Inflammatory macrophage (primary cell): ENCODE results near the gene PTPRG.
"Not testable (repeated sequence)": the region's sequence is repeated elsewhere in the genome, so short reads cannot be mapped to it uniquely, and the experiment has no call there.

Experiments used
- DNase-seq, 2 donors: peaks; one replicate each; pipeline ENCODE4 v3.0.0-alpha.2; 2020 to 2022

PTPRG gene

DNA sequence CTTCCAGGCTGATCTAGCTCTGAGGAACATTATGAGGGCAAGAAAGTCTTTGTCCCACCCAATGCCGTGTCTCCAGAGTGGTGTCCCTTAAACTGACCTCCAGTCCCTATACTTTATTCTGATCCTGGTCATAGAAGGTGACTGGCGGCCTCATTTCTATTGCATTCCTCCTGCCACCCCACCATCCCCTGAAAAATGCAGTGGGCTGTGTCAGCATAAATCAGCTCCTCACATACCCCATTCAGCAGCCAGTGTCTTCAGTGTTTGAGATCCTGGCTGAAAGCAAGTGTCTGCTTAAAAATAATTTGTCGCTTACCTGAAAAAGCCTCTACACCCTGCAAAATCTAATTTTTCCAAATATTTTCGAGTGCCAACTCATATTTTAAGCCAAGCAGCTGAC is 465.9 kb downstream of the PTPRG start:
- no peak for DNase-seq

DNA sequence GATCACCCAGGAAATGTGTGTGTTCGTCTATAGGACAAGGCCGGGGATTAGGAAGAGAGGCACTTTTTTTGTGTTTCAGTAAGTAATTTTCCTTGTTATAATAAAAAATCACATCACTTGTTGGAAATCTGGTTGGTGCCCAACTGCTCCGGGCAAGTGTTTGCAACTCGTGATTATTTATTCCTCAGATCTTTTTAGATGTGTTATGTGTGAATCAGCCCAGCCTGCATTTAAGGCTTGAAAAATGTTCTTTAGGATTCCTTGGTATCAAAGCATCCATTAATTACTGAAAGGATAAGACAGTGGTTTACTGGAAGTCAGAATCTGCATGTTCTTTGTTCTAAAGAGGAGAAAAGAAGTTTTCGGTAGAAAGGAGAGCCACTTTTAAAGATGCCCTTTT is 466.4 kb downstream of the PTPRG start:
- DNase-seq, result no peak

DNA sequence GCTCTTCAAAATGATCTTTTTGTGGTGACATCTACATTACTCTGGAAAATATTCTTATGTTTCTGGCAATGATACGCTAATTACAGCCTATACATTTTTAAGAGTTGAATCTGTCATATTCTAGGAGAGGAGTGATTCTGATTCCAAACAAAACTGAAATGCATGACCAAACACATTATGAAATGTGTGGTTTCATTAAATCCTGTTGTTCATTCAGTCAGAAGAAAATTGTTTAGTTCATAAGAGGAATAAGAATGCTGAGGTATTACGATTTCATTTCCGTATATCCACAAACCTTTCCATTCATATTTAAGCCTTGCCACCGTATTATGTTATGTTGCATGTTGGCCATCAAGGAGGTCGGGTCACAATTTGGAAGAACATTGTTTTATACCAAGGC is 466.9 kb downstream of the PTPRG start:
- no peak for DNase-seq

DNA sequence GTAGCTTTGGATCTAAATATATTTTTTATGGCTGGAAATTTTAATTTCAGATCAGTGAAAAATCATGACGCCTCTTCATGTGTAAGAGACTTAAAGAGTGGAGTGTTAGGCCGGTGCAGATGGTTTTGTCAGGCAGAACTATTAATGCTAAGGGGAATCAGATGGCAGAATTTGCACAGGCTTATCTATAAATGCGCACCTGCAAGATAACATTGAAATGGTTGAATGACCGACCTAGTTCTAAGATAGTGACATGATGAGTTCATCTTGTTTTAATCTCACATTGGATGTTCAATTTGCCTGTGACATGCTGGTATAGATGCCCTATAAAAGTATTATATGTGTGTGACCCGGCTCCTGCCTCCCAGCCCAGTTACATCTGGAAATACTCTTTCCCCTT is 471.4 kb downstream of the PTPRG start:
- DNase-seq, result no peak

DNA sequence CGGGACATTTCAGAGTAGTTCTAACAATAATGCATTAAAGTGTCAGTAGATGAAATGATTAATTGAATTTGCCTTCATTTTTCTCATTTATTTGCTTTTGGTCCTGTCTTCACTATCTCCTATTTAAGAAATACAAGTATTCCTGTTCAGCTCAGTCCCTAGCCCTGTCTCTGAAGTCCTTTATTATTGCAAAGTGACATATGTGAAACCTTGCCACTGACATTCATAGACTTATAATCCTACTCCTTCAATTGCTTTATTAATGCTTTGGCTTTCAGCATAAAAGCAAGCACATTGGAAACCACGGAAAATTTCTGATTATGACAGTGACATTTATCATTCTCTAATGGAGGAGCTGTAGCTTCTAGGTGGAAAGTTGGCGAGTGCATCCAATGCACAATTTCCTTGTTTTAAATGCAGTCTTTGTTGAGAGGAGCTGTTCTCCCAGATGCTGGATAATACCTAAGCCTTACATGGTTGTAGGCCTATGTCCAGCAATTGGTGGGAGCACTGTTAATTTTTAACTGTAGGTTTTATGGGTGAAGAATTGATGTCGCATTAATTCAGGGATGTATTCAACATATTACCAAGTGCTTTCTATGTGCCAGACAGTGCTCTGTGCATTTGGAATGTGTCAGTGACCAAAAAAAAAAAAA is 474.2 kb downstream of the PTPRG start:
- DNase-seq, result no peak

DNA sequence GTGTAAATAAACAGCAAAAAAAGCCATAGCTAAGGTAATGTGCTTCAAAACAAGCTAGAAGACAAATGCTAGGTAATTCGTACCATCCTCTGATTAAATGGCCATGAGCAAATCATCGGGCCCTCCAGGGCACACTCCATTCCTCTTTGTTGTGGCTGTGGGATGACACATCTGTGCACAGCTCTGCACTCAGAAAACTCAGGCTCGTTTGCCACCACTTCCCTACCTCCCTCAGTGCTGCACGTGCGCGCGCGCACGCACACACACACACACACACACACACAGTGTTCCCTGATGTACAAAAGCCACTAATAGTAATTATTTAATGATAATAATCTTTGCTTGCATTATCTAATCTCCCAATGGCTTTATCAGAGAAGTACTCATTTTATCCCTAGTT is 475.4 kb downstream of the PTPRG start:
- DNase-seq, result no peak

DNA sequence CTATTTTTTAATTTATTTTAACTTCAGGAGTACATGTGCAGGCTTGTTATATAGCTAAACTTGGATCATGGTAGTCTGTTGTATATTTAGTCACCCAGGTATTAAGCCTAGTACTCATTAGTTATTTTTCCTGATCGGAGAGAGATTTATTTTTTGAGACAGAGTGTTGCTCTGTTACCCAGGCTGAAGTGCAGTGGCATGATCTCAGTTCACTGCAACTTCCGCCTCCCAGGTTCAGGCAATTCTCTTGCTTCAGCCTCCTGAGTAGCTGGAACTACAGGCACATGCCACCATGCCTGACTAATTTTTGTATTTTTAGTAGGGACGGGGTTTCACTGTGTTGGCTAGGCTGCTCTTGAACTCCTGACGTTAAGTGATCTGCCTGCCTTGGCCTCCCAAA is 477.4 kb downstream of the PTPRG start:
- not testable (repeated sequence) for DNase-seq

DNA sequence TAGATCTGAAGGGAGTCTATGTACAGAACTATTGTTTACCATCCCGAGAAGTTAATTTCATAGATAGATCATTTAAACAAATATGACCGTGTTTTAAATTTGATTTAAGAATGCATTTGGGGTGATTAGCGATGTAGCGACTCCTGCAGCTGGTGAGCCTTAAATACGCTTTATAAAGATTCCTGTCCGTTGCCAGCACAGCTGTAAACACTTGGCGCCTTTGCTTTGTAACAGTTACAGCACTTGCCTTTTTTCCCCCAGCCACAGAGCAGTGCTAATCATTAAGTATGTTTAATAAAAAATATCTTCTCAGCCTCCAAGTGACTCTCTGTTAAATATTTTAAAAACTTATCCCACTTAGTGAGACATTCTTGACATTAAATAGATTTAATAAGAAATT is 478.2 kb downstream of the PTPRG start:
- DNase-seq, result no peak

DNA sequence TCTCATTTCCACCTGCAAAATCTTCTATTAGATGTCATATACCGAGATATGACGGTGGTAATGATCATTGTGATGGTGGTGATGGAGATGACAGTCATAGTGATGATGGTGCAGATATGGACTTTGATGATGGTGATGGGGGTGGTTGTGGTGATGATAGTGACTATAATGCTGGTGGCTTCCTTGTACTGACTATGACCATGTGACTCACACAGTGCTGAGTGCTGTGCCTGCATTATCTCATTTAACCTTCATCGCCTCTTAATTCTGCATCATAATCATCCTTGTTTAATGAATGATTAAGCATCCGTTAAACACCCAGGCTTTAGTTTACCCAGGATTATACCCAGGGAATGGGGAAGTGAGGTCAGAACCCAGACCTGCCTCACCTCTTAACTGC is 480.3 kb downstream of the PTPRG start:
- DNase-seq, result no peak

DNA sequence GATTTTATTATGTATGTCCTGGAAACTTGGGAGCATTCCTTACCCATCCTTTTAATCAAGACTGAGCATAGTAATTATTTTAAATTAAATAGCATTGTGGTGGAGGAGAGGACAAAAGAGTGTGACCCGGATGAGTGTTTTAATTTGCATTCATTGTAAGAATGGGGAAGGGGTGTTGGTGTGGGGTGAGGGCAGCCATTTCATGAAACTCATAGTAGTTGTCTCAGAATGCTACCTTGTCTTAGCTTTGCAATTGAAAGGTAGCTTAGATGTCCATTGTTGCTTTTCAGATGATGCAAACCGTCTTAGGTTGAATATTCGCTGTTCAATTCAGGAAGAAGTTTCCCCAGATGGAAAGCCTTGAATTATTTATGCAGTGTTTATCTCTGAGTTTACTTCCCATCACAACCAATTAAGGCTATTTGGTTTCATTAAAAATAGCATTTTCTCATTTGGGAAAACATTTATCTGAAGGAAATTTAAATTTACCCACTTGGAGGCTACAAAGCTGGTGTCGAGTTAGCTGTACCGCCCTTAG is 483.6 kb downstream of the PTPRG start:
- DNase-seq, result no peak

DNA sequence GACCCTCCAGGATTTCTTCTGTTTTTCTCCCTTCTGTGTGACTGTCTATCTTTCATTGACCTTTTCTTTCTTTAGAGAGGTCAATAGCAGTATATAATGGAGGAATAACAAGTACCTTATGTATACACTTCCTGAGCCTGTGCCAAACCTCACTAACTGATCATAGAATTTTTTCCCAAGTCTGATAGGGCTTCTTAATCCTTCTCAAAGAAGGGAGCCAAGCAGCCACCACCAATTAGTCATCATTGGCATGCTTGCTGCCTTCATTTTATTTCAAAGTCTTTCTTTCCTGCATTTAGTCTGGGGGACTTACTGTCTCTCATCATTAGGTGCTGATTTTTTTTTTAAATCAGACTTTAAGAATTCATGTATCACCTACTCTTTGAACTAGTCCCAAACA is 485.0 kb downstream of the PTPRG start:
- DNase-seq, result no peak

DNA sequence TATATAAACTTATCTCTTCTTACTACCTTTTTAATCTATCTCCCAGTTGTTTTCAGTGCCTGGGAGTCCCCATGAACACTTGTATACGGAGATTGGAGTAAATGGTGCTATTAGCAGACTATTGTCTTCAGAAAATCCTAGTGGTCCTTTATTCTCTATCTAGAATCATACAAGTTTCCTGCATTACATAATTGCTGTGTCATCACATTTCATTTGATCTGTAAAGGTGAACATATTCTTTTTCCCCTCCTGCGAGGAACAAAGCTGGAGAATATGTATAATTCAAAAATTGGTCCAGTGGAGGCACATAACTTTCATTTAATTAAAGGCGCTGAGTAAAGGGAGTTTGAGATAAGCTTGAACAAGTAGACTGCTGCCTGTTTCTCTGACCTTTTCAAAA is 487.2 kb downstream of the PTPRG start:
- DNase-seq, result no peak

DNA sequence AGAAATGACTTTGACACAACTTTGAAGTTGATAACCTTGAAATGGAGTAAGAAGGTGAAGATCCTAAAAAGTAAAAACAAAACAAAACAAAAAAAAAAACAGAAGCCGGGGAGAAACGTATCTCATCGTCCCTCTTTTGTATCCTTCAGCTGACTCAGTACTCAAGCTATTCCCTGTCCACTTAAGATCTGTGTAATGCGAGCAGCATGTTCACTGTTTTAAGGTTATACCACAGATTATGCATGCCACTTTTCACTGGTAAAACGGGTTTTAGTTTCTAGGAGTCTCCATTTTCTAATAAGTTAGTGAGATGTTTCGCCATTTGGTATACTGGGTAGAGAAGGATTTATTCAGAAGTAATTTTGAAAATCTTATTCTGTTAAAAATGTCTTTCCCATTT is 487.7 kb downstream of the PTPRG start:
- DNase-seq, result no peak

DNA sequence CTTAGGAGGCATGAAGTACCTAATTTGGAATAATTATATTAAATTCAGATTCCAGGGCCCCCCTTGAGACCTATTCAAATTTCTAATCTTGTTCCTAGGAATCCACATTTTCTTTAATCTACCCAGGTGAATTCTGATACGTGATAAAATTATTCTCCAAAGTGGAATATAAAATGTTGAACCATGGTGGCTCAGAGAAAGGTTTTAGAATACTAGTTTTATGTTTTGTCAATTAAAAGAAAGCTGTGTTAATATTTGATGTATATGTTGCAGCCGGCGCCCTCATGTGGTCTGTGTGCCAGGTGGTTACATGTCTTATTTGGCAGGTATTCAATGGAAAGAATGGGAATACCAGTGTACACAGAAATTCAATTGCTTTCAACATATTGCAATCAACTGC is 490.1 kb downstream of the PTPRG start:
- DNase-seq, result no peak

DNA sequence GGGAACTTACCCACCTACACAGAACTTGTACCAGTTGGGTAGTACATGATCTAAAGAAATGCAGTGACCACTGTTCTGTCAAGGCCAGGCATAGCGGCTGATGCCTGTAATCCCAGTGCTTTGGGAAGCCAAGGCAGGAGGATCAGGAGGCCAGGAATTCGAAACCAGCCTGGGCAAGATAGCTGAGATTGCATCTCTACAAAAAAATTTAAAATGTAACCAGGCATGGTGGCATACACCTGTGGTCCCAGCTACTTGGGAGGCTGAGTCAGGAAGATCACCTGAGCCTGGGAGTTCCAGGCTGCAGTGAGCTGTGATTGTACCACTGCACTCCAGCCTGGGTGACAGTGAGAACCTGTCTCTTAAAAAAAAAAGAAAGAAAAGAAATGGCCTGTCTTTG is 491.0 kb downstream of the PTPRG start:
- no peak for DNase-seq

DNA sequence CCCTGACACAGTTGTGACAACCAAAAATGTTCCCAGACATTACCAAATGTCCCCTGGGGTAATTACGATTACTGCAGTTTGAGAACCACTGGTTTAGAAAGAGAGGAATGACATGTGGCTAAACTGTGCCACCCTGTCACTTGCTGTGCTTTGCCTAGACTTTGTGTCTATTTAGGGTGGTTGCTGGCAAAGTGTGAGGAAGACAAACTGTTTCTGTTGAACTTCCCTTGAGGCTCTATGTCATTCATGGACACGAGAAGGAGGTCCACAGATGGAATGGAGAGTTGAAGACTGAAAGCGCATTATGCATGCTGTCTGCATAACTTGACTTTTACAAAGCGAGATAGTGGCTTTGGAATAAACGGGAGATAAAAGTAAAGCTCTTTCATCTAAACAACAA is 495.3 kb downstream of the PTPRG start:
- no peak for DNase-seq

DNA sequence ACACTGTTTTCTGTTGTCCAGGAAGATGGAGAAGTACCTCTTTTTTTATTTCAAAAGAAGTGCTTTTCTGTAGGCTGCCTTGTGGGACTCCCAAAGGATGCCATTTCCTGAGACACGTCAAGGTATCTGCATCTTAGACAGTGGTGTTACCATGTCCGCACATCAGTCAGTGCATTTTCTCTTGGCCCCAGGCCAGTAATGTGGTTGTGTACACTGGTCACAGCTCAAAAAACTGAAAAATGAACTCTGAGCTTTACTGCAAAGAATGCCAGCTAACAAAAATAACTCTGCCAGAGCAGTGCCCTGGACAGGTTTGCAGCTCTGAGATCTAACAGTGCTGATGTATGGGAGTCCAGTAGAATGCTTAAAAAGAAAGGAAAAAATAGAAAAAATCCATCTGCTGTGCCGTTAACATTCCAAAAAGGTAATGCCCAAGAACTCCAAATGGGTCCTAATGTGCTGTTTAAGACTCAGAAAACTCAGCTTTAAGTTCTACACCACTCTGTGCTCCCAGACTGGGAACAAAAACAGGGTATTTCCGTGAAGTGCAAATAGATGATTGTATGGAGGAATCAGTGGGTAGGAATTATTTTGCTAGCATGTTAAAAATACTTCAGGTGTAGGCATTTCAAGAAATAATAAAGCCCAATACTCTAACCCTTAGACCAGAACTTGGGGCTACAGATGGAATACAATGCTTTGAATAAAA is 496.1 kb downstream of the PTPRG start:
- no peak for DNase-seq

DNA sequence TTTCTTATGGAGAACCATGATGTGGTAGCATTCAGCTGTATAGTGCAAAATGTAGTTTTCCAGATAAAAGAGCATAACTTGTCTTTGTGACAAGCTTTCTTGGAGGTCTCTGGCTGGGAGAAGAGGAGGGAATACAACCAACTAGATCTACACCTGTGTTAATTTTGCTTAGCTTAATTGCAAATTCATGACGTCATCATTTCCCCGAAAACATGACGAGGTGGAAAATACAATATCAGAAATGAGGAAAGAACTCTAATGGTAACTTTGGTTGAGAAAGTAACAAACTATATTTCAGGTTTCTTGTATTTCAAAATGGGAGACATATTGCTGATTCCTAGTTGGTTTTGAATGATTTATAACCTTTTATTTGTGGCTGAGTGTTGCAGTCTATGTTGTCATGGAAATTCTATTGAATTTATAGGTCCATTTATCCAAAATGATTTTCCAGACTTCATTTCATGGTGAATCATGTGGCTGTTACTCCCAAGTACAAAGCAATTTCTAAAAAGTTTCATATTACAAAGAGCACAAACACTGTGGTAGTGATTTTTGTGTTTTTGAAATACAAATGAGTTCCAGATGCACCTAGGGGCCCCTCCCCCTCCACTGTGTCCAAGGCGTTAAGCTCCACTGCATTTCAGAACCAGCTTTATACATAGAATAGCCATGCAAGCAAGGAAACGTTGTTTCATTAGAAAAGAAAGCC is 504.8 kb downstream of the PTPRG start:
- no peak for DNase-seq

DNA sequence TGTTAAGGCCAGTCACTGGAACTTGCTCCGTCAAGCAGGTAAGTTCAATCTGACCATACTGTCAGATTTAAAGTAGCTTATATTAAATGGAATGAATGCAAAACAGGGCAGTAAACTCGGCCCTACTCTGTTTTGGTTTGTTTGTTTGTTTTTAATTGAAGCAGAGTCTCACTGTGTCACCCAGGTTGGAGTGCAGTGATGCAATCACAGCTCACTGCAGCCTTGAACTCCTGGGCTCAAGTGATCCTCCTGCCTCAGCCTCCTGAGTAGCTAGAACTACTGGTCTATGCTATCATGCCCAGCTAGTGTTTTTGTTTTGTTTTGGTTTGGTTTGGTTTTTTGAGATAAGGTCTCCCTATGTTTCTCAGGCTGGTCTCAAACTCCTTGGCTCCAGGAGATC is 507.0 kb downstream of the PTPRG start:
- no peak for DNase-seq

DNA sequence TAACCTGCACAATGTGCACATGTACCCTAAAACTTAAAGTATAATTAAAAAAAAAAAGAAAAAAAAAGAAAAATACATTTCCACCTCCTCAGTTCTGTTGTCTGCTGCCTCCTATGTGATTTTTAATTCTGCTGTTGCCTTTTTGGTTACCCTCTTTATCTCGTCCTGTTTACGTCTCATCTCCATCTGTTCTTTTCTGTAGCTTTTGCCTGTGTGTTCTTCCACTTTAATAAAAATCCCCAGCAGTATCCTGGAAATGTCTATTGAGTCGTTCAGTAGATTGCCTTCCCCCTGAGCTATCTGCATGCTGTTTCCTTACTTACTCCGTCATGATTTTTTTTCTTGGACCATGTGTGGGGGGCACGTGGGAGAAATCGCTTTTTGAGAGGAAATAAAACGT is 509.5 kb downstream of the PTPRG start:
- DNase-seq, result no peak

DNA sequence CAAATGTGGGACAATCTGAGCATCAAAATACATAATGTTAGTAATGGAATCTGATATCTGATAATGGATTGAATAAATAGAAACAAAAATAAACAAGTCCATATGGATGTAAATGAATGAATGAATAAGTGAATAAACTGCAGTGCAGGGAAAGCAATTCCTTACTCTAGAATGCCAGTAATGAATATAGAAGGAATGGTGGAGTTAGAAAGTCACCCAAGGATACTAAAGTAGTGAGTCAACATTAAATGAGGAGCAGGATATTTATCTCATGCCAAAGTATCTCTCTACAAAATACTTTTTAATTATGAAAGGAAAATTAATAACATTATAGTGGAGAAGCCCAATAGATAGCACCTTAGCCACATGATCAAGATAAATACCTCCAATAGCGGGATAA is 511.7 kb downstream of the PTPRG start:
- DNase-seq, result no peak

DNA sequence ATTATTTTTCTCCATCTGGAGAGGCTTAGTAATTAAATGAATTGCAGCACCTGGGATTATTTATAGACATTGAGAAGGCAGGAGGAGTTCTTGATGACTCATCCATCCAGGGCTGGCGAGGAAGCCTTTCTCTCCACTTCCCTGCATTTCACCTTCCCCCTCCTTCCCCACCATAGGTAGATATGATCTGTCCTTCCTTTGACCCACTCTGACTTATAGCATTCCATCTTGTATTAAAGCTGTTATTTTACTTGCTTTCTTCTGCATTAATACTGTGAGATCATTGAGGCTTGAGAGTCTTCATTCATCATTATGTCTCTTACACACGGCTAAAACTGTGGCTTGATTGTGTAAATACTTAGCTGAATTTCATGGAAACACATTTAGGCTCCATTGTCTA is 523.2 kb downstream of the PTPRG start:
- DNase-seq, result no peak

DNA sequence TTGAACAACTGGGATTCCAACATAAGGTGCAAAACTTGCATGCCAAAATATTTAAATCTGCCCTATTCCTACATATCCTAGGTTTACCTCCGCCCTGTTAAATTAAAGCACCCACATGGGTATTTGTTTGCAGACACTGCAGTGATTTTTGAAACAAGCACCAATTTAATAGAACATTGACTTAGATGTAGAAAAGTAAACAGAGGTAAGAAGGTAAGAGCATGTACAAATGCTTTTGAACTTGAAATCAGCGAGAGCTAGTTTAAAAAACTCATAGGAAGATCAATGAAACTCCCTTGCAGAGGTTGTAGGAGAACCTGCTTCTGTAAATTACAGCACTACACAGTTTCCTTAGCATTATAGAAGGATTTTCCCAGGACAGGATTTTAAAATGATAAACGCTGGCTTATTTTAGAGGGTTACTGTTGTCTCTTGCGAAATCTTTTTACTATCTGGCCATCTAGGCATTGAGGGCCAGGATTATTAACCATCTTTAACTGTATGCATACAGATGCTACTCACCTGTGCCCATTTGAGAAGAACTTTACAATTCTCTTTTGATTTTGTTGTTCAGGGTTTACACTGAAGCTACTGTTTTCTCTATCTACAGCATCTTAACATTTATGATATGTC is 527.2 kb downstream of the PTPRG start:
- DNase-seq, result no peak
